T-helper 1 cell treated with Interleukin-12 subunit alpha and Interleukin-12 subunit beta and Interleukin-4 antibody, amounts not matched to agents 30 ng/mL and 1 ng/mL, for 36 hours (primary cell): ENCODE data around the gene GJA4. TPM values are rescaled to one million over a fixed set of nuclear protein-coding genes. Genes with fewer than 3 reads are reported as not detected.

Experiments used
- intact Hi-C: fragments of 100-400 bp; cut with micrococcal nuclease; formaldehyde crosslinking; loops from one replicate; pipeline ENCODE4 v1.15.1; 2024
- total RNA-seq: library from RNA; stranded (reverse); gene quantifications from 2 replicates; pipeline ENCODE4 v1.2.3, GENCODE V29; 2022

Gene GJA4
- 0.25 and 0.46 TPM in 2 replicates for total RNA-seq

GRCh38 chr1:34792868-34793727 lies at the start of gene GJA4:
Gene GJA4 (plus strand): TSS chr1:34792999. CDS start chr1:34794214, 1,215 bp downstream.
- intact Hi-C loops: no loop called here

- intact Hi-C loops: loop anchor here (5.0 kb wide), 1 partner anchor 61 kb away; no protein-coding TSS in a partner anchor
These were observed 49.0 kb upstream of the GJA4 start for GRCh38 chr1:34743775-34744174.

GRCh38 chr1:34744851-34745250 lies 47.9 kb upstream of the GJA4 start:
- intact Hi-C loops: loop anchor here (5.0 kb wide), 1 partner anchor 63 kb away; no protein-coding TSS in a partner anchor

- intact Hi-C loops: no loop called here
These were observed 47.1 kb upstream of the GJA4 start for GRCh38 chr1:34745666-34746065.

GRCh38 chr1:34746101-34746500 lies 46.7 kb upstream of the GJA4 start:
- intact Hi-C loops: no loop called here

GRCh38 chr1:34746785-34747637 lies 45.8 kb upstream of the GJA4 start:
- intact Hi-C loops: no loop called here

GRCh38 chr1:34747638-34747941 lies 45.2 kb upstream of the GJA4 start:
- intact Hi-C loops: no loop called here

GRCh38 chr1:34749992-34750391 lies 42.8 kb upstream of the GJA4 start:
- intact Hi-C loops: no loop called here

- intact Hi-C loops: no loop called here
These were observed 42.2 kb upstream of the GJA4 start for GRCh38 chr1:34750610-34751009.

- intact Hi-C loops: no loop called here
These were observed 39.6 kb upstream of the GJA4 start for GRCh38 chr1:34753163-34753562.

GRCh38 chr1:34754964-34755637 lies 37.7 kb upstream of the GJA4 start, which contains the start of gene GJB5:
Gene GJB5 (plus strand): TSS chr1:34755047. CDS start chr1:34757331, 2,284 bp downstream.
- intact Hi-C loops: no loop called here

- intact Hi-C loops: no loop called here
These were observed 36.8 kb upstream of the GJA4 start for GRCh38 chr1:34755961-34756360.

GRCh38 chr1:34757386-34757785 lies 35.4 kb upstream of the GJA4 start:
- intact Hi-C loops: no loop called here

- intact Hi-C loops: no loop called here
These were observed 34.0 kb upstream of the GJA4 start for GRCh38 chr1:34758751-34759150.

- intact Hi-C loops: no loop called here
These were observed 33.1 kb upstream of the GJA4 start, which contains the start of gene GJB4 for GRCh38 chr1:34759503-34760357. Gene GJB4 (plus strand): TSS chr1:34759740. CDS start chr1:34761255, 1,515 bp downstream.

- intact Hi-C loops: no loop called here
These were observed 31.5 kb upstream of the GJA4 start for GRCh38 chr1:34761176-34761761.

GRCh38 chr1:34761776-34762307 lies 31.0 kb upstream of the GJA4 start:
- intact Hi-C loops: no loop called here

- intact Hi-C loops: no loop called here
These were observed 30.2 kb upstream of the GJA4 start for GRCh38 chr1:34762474-34763141.

- intact Hi-C loops: no loop called here
These were observed 29.5 kb upstream of the GJA4 start for GRCh38 chr1:34763142-34763781.
